NCI-H774 (cell line): ENCODE measurements around the gene ITPA.

ENCODE experiments used
- DNase-seq: peaks from one replicate; lab custom pipeline; 2025; lab: John Stamatoyannopoulos, UW

ITPA gene

GRCh38 chr20:3209257-3209945 lies at the start of gene ITPA:
ITPA (plus strand) TSS chr20:3209498; CDS start chr20:3209552, 54 bp downstream.
- peak; percentile 11 for DNase-seq

DNA sequence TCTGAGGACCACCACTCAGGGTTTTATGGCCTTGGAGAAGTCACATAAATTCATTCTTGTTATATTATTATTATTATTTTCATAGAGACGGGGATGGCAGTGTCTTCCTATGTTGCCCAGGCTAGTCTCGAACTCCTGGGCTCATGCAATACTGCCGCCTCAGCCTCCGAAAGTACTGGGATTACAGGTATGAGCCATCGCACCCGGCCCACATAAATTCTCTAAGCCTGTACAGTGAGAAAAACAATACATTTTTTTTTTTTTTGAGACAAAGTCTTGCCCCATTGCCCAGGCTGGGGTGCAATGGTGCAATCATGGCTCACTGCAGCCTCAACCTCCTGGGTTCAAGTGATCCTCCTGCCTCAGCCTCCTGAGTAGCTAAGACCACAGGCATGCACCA lies 48.9 kb upstream of the ITPA start:
- DNase-seq: no peak

- DNase-seq: no peak
These were observed 47.8 kb upstream of the ITPA start for GRCh38 chr20:3161316-3162079.

DNA sequence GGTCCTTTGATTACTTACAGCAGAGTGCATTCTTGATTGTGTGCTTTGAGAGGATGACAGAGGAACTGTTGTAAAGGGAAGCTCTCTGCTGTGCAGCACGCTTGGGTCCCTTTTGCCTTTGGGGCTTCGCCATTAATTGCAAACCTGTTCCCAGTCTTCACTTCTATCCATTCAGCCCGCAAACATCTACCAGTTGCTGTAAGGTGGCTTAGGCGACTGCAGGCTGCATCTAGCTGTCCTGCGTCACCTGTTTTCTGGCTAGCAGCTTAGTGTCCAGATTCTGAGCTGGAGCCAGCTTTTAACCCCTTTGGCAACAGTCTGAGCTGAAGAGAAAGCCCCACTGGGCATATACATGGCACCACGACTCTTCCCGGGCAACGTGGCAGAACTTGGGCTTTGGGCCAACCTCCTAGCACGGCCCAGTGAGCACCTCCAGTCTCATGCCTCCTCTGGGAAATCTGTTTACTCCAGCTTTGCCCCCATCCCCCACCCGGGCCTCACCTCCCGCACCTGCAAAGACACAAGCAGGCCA lies 47.2 kb upstream of the ITPA start:
- DNase-seq: peak; percentile 55

GRCh38 chr20:3163099-3164042 lies 45.9 kb upstream of the ITPA start:
- DNase-seq: no peak

GRCh38 chr20:3164043-3164762 lies 45.1 kb upstream of the ITPA start:
- no peak for DNase-seq

DNA sequence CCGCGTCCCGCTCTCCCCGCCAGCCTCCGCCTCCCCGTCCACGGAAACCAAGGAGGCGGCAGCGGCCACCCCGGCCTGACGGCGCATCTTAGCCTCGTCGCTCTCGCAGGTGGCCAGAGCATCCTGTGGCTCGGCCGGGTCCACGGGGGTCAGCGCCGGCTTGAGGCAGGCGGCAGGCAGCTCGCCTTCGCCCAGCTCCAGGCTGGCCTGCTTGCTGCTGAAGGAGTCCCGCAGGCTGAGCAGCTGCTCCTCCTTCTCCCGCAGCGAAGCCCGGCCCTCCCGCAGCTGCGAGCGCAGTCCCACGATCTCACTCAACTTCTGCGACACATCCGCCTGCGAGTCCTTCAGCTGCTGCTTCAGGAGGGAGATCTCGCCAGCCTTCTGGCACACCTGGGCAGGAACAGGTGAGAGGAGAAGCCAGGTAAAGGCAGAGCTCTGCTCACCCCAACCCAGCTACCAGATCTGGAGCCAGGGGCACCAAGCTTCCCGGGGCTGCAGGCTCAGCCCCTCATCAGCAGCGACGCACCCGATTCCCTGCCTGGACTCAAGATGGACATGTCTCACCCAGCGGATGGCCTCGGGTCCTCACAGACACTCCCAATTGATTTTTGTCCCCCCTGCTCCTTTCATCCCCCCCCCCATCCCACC lies 44.4 kb upstream of the ITPA start:
- DNase-seq: no peak

- no peak for DNase-seq
These were observed 43.6 kb upstream of the ITPA start for GRCh38 chr20:3165473-3166337.

DNA sequence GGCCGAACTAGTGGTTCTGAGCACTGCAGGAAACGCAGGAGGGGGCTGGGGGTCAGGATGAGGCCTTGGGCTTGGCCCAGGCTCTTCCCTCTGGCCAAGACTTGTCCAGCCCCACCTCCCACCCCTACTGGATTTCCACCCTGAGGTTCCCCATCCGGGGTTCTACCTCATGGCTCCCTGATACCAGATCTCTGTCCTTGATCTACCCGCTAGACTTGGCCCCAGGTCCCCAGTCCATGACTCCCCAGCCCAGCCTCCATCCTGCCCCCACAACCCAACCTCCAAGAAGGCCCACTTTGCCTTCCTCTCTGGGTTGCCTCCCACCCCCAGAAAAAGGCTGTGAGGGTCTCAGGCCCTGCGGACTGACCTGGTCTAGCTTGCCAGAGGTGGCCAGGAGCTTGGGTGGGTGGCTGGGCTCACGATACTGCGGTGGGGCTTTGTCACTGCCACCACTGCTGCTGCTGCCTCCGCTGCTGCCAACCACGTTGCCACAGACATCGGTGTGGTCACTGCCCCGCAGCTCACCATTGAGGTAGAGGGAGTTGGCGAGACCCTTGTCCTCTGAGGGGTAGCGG lies 42.9 kb upstream of the ITPA start:
- no peak for DNase-seq

- DNase-seq: no peak
These were observed 42.4 kb upstream of the ITPA start for GRCh38 chr20:3166913-3167342.

GRCh38 chr20:3167738-3168078 lies 41.6 kb upstream of the ITPA start:
- DNase-seq: no peak

- DNase-seq: peak; percentile 48
These were observed 41.0 kb upstream of the ITPA start for GRCh38 chr20:3168079-3168828.

DNA sequence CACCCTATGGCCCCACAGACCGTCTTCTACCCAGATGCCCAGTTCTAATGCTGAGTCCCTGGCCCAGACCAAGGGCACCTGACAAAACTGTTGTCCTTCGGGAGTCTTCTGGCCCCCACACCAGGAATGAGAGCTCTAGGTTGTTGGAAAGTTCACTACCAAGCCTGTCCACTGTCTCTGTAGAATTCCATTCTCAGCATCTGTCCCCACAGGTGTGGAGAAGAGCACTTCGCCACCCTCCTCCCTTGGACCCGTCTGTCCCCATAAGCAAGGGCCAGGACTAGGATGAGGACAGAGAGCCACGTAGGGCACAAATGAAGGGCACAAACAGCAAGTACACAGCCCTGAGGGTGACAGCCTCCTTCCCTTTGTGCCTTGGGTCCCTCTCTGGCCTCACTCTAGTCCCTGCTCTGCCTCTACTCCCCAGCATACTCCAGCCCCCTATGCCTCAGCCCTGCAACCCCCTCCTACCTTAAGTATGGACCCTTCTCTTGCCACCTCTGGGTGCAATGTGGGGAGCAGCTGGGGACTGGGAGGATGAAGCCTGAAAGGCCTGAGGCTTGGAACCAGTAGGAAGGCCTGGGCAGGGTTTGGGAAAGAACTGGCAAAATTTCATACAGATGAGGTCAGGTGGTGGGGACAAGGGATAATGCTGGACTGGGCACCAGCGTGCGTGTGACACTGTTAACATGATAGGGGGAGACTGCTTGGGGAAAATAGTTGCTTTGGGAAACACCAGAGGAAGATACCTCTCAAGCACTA lies 40.3 kb upstream of the ITPA start:
- no peak for DNase-seq

GRCh38 chr20:3171391-3172125 lies 37.7 kb upstream of the ITPA start:
- no peak for DNase-seq

DNA sequence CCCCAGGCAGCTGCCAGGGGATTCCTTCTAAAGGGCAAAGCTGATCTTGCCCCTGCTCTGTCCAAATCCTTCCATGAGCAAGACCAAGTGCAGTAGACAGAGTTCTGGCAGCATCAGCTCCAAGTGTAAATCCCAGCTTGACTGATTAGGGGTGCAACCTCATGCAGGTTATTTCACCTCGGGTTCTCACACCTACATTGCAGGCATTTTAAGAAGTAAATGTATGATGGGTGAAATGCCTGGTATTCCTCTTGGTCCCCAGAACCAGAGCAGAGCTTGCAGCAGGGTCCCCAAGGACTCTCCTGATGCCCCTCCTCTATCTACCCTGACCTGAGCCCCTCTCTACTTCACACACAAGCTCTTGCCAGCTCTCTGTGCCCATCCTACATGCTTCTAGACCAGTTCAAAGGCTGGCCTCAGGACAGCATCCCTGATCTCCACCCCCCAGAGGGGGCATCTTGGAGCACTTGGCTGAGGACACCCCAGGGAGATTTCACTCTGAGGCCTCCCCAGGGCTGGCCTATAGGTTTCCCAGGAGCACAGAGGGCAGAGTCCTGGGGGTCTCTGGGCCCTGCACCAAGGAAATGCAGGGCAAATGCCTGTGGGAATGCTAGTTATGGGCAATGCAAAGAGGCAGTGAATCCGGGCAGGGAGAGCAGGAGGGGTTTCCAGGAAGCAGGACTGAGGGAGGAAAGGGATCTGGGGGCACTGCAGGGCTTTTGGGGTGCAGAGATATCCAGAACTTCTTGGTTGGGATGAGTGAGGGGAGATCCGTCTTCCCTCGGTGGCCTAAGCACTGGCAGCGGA lies 37.0 kb upstream of the ITPA start:
- DNase-seq: no peak

DNA sequence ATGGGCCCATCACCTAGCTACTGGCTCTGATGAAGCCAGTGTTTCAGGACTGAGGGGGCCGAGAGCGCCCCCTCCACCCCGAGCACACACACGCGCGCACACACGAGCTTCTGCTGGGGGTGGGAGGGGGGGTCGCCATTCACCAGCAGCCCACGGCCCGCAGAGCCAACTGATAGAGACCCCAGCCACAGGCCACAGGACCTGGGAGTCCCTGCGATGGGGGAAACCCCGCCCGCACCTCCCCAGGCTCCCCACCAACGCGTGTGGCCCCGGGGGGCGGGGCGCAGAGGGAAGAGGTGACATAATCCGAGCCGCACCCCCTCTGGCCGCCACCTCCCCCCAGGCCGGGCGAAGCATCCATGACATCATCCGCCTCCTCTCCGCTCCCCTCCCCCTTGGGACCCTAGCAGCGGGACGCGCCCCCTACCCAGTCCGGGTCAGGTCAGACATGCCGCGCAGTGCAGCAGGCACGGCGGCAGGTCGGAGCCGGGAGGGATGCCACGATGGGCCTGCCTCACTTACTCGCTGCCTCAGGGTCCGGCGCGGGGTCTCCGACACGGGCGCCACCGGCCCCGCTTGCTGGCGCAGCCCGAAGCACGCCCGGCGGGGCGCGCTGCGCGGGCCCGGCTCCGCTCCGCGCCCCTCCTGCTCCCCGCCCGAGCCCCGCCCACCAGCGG lies 36.2 kb upstream of the ITPA start, which contains the start of gene LZTS3:
LZTS3 (minus strand) TSS at position 617 of the 677 bp plus-strand sequence. CDS start 6,386 bp downstream, outside the sequence.
- peak; percentile 30 for DNase-seq
